ENCODE results near the gene MST1R.

- TF ChIP-seq CTCF (conservative IDR thresholded peaks at IDR 0.05; ENCODE audit: low read length) (no peak), EZH2phosphoT487 (IDR thresholded peaks at IDR 0.05; ENCODE audit: borderline replicate concordance, low read depth, low read length) (no peak)
Measured at GRCh38 chr3:49910409-49911123, 6.9 kb upstream of the MST1R start.
